ENCODE measurements around the gene ELOVL2.
"Not testable (repeated sequence)": the region's sequence is repeated elsewhere in the genome, so short reads cannot be mapped to it uniquely, and the experiment has no call there.

ELOVL2 gene

GRCh38 chr6:11008821-11009220 is 35.3 kb downstream of the ELOVL2 start:
- Histone ChIP-seq H3K27ac (no peak overlapping the region), H3K36me3 (no peaks in the 10 kb centered on the region), H3K27me3 (peaks cover 26% of the 10 kb centered on the region), H3K4me3 (ENCODE audit: low read depth in 1 of 2, low read length in 1 of 2) (no peak overlapping the region), H3K9me3 (no peaks in the 10 kb centered on the region), H3K4me1 (ENCODE audit: control insufficient read depth in 1 of 2, insufficient read depth in 1 of 2, low read depth in 1 of 2, low read length in 1 of 2) (no peaks in the 10 kb centered on the region)
- no peak for TF ChIP-seq CTCF (IDR thresholded peaks at IDR 0.05)

- Histone ChIP-seq H3K27me3 (peaks cover 18% of the 10 kb centered on the region), H3K4me3 (ENCODE audit: low read depth in 1 of 2, low read length in 1 of 2) (no peak overlapping the region), H3K36me3 (no peaks in the 10 kb centered on the region), H3K27ac (no peak overlapping the region), H3K4me1 (ENCODE audit: control insufficient read depth in 1 of 2, insufficient read depth in 1 of 2, low read depth in 1 of 2, low read length in 1 of 2) (no peaks in the 10 kb centered on the region), H3K9me3 (no peaks in the 10 kb centered on the region)
- no peak for TF ChIP-seq CTCF (IDR thresholded peaks at IDR 0.05)
These were observed 36.1 kb downstream of the ELOVL2 start for GRCh38 chr6:11007715-11008608.

GRCh38 chr6:11006061-11006460 is 38.0 kb downstream of the ELOVL2 start:
- Histone ChIP-seq H3K36me3 (no peaks in the 10 kb centered on the region), H3K4me3 (ENCODE audit: low read depth in 1 of 2, low read length in 1 of 2) (no peak overlapping the region)

GRCh38 chr6:11003297-11003696 is 40.8 kb downstream of the ELOVL2 start:
- not testable (repeated sequence) for H3K4me1 ChIP-seq (ENCODE audit: control insufficient read depth in 1 of 2, insufficient read depth in 1 of 2, low read depth in 1 of 2, low read length in 1 of 2); H3K9me3 ChIP-seq; H3K27ac ChIP-seq; H3K36me3 ChIP-seq; H3K4me3 ChIP-seq (ENCODE audit: low read depth in 1 of 2, low read length in 1 of 2)
- peaks cover 28% of the 10 kb centered on the region for H3K27me3 ChIP-seq

More at GRCh38 chr6:11006061-11006460, 38.0 kb downstream of the ELOVL2 start:
- TF ChIP-seq CTCF (IDR thresholded peaks at IDR 0.05): no peak
- no peak overlapping the region for H3K27ac ChIP-seq
- no peaks in the 10 kb centered on the region for H3K9me3 ChIP-seq
- H3K27me3 ChIP-seq: peaks cover 18% of the 10 kb centered on the region
- H3K4me1 ChIP-seq (ENCODE audit: control insufficient read depth in 1 of 2, insufficient read depth in 1 of 2, low read depth in 1 of 2, low read length in 1 of 2): no peaks in the 10 kb centered on the region

GRCh38 chr6:11002176-11002575 is 41.9 kb downstream of the ELOVL2 start:
- TF ChIP-seq CTCF (IDR thresholded peaks at IDR 0.05): no peak
- peaks cover 28% of the 10 kb centered on the region for H3K27me3 ChIP-seq
- no peaks in the 10 kb centered on the region for H3K36me3 ChIP-seq
- H3K9me3 ChIP-seq: no peaks in the 10 kb centered on the region
- H3K27ac ChIP-seq: no peak overlapping the region
- no peaks in the 10 kb centered on the region for H3K4me1 ChIP-seq (ENCODE audit: control insufficient read depth in 1 of 2, insufficient read depth in 1 of 2, low read depth in 1 of 2, low read length in 1 of 2)
- no peak overlapping the region for H3K4me3 ChIP-seq (ENCODE audit: low read depth in 1 of 2, low read length in 1 of 2)

- H3K27ac ChIP-seq: no peak overlapping the region
- H3K4me1 ChIP-seq (ENCODE audit: control insufficient read depth in 1 of 2, insufficient read depth in 1 of 2, low read depth in 1 of 2, low read length in 1 of 2): no peaks in the 10 kb centered on the region
- H3K27me3 ChIP-seq: peaks cover 28% of the 10 kb centered on the region
- no peak for TF ChIP-seq CTCF (IDR thresholded peaks at IDR 0.05)
- H3K9me3 ChIP-seq: no peaks in the 10 kb centered on the region
- no peak overlapping the region for H3K4me3 ChIP-seq (ENCODE audit: low read depth in 1 of 2, low read length in 1 of 2)
- H3K36me3 ChIP-seq: no peaks in the 10 kb centered on the region
These were observed 44.1 kb downstream of the ELOVL2 start for GRCh38 chr6:10999994-11000393.

Data from neutrophil (primary cell).